GM19372 (cell line): Measurements from ENCODE around the gene PPM1B.
"Not testable (repeated sequence)": the region's sequence is repeated elsewhere in the genome, so short reads cannot be mapped to it uniquely, and the experiment has no call there.

Experiments used
- ATAC-seq: cut with Tn5 transposase; IDR thresholded peaks from one replicate; pipeline ENCODE4 v1.9.1; 2021; ENCODE audit warnings: mild to moderate bottlenecking, low read depth, moderate library complexity; ENCODE audit not compliant: unreplicated experiment

Gene PPM1B

GRCh38 chr2:44155666-44156446 is 12.8 kb upstream of the PPM1B start:
- no peak for ATAC-seq

GRCh38 chr2:44163777-44164176 is 4.9 kb upstream of the PPM1B start:
- ATAC-seq: no peak

GRCh38 chr2:44164617-44165016 is 4.1 kb upstream of the PPM1B start:
- ATAC-seq: no peak

GRCh38 chr2:44166096-44166495 is 2.6 kb upstream of the PPM1B start:
- no peak for ATAC-seq

GRCh38 chr2:44167311-44167907 is 1.3 kb upstream of the PPM1B start:
- ATAC-seq: no peak

GRCh38 chr2:44167908-44168680 is 581 bp upstream of the PPM1B start:
- ATAC-seq: peak; percentile 73

- ATAC-seq: no peak
Measured at GRCh38 chr2:44169155-44169898, 652 bp downstream of the PPM1B start.

GRCh38 chr2:44170311-44170717 is 1.6 kb downstream of the PPM1B start:
- no peak for ATAC-seq

- ATAC-seq: no peak
Measured at GRCh38 chr2:44171018-44171417, 2.3 kb downstream of the PPM1B start.

GRCh38 chr2:44171442-44171841 is 2.8 kb downstream of the PPM1B start:
- not testable (repeated sequence) for ATAC-seq

- ATAC-seq: no peak
Measured at GRCh38 chr2:44172576-44172975, 3.9 kb downstream of the PPM1B start.

- ATAC-seq: no peak
Measured at GRCh38 chr2:44178950-44179349, 10.3 kb downstream of the PPM1B start.

GRCh38 chr2:44181648-44182047 is 13.0 kb downstream of the PPM1B start:
- ATAC-seq: no peak

- no peak for ATAC-seq
Measured at GRCh38 chr2:44184106-44184505, 15.4 kb downstream of the PPM1B start.

- ATAC-seq: no peak
Measured at GRCh38 chr2:44186810-44187209, 18.1 kb downstream of the PPM1B start.

- ATAC-seq: no peak
Measured at GRCh38 chr2:44187251-44187650, 18.6 kb downstream of the PPM1B start.

GRCh38 chr2:44188696-44189095 is 20.0 kb downstream of the PPM1B start:
- no peak for ATAC-seq

- no peak for ATAC-seq
Measured at GRCh38 chr2:44189104-44189503, 20.4 kb downstream of the PPM1B start.

- no peak for ATAC-seq
Measured at GRCh38 chr2:44190526-44190925, 21.9 kb downstream of the PPM1B start.

GRCh38 chr2:44191739-44192138 is 23.1 kb downstream of the PPM1B start:
- peak; percentile 91 for ATAC-seq

- no peak for ATAC-seq
Measured at GRCh38 chr2:44192646-44193045, 24.0 kb downstream of the PPM1B start.
